Caco-2 (cell line): Measurements from ENCODE around the gene PDLIM1. TPM values are rescaled to one million over a fixed set of nuclear protein-coding genes. Genes with fewer than 3 reads are reported as not detected.

Experiments
- BruUV-seq: library from RNA; stranded (reverse); fragments of 400-500 nt; replicated peaks from 2 replicates; lab custom pipeline; 2021; lab: Mats Ljungman, UMichigan
- CTCF ChIA-PET: fragments of 300-600 bp; sonication (Branson Sonifier 250); formaldehyde crosslinking; loops from one replicate; lab custom pipeline; 2022; ENCODE audit warnings: antibody characterized with exemption; lab: Charles Lee
- POLR2A ChIA-PET: fragments of 300-600 bp; sonication (Branson Sonifier 250); formaldehyde crosslinking; loops from one replicate; lab custom pipeline; 2022; ENCODE audit warnings: antibody characterized with exemption; lab: Charles Lee
- DNase-seq, 2 experiments: peaks; one replicate each; pipeline versions ENCODE4 v3.0.0 to v3.0.0-alpha.2; 2020 to 2022
- H3K27me3 ChIP-seq: replicated peaks from 2 replicates; pipeline ENCODE4 v1.6.0; 2011; ENCODE audit warnings: low read length; ENCODE audit not compliant: control insufficient read depth, insufficient read depth
- H3K36me3 ChIP-seq: 2 replicates; pipeline ENCODE4 v1.5.1; 2011; ENCODE audit warnings: low read length; ENCODE audit not compliant: control insufficient read depth, insufficient read depth
- H3K4me1 ChIP-seq: fragments of 250-450 bp; sonication (Bioruptor Pico); 2 replicates; pipeline ENCODE4 v1.5.1; 2020; ENCODE audit warnings: mild to moderate bottlenecking
- H3K4me3 ChIP-seq: 2 replicates; pipeline ENCODE4 v1.5.1; 2011; ENCODE audit warnings: low read depth, mild to moderate bottlenecking, control low read depth, low read length
- H3K9me3 ChIP-seq: fragments of 250-450 bp; sonication (Bioruptor Pico); 2 replicates; pipeline ENCODE4 v1.5.1; 2020; ENCODE audit warnings: mild to moderate bottlenecking, moderate library complexity
- H3K27ac Mint-ChIP-seq: one replicate; pipeline ENCODE4 v1.8.0; 2022; ENCODE audit warnings: mixed read lengths; ENCODE audit not compliant: unreplicated experiment
- H3K27me3 Mint-ChIP-seq: one replicate; pipeline ENCODE4 v1.8.0; 2022; ENCODE audit warnings: mixed read lengths; ENCODE audit not compliant: insufficient read depth, unreplicated experiment
- H3K36me3 Mint-ChIP-seq: one replicate; pipeline ENCODE4 v1.8.0; 2022; ENCODE audit warnings: mild to moderate bottlenecking, mixed read lengths; ENCODE audit not compliant: insufficient read depth, unreplicated experiment
- H3K4me1 Mint-ChIP-seq: one replicate; pipeline ENCODE4 v1.8.0; 2022; ENCODE audit warnings: low read depth, mixed read lengths; ENCODE audit not compliant: unreplicated experiment
- H3K4me3 Mint-ChIP-seq: one replicate; pipeline ENCODE4 v1.8.0; 2022; ENCODE audit warnings: mild to moderate bottlenecking, moderate library complexity, mixed read lengths; ENCODE audit not compliant: unreplicated experiment
- H3K9me3 Mint-ChIP-seq: one replicate; pipeline ENCODE4 v1.8.0; 2022; ENCODE audit warnings: mixed read lengths; ENCODE audit not compliant: unreplicated experiment
- CTCF ChIP-seq, 2 experiments: fragments of 200-600 bp in 1 of 2; IDR thresholded peaks; 1 replicate in 1 of 2; 2 replicates in 1 of 2; pipeline versions ENCODE4 v1.5.1 to v1.8.0; 2011 to 2022; ENCODE audit warnings: antibody characterized with exemption in 1 of 2, control low read depth in 1 of 2, inconsistent platforms in 1 of 2, low read depth in 1 of 2, low read length in 1 of 2, mild to moderate bottlenecking in 1 of 2, moderate library complexity in 1 of 2; ENCODE audit not compliant: insufficient read depth in 1 of 2, severe bottlenecking in 1 of 2, unreplicated experiment in 1 of 2
- intact Hi-C: fragments of 100-400 bp; cut with micrococcal nuclease; formaldehyde crosslinking; loops from one replicate; pipeline ENCODE4 v1.10.0; 2022; ENCODE audit not compliant: unreplicated experiment
- total RNA-seq: library from RNA; stranded (reverse); gene quantifications from 2 replicates; pipeline ENCODE4 v1.2.3, GENCODE V29; 2022

PDLIM1 gene
- total RNA-seq, 1 experiment from 2014 or later = 506 TPM

DNA sequence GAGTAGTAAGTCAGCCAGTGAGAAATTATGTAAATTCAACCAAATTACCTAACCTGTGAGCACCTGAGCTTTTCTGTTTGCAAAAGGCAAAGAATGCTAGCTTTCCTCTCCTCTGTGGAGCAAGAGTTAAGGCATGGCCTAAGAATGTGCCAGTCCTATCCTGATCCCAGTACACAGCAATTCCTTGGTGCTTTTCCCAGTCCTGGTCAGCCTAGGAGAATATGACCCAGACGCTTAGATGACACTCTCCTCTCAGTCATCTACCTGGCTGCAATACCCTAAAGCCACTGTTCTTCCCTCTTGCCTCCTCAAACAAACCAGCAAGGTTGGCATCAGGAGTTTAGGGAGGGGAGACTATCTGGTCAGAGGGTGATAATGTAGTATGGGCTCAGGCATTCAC, 4.1 kb downstream of the PDLIM1 start:
- no TSS peak for BruUV-seq
- POLR2A ChIA-PET = no interaction called here

GRCh38 chr10:95285556-95285955, 5.2 kb downstream of the PDLIM1 start:
- H3K4me3 ChIP-seq = no peak overlapping the region
- Mint-ChIP-seq H3K36me3 (peaks cover 75% of the 10 kb centered on the region), H3K27me3 (no peaks in the 10 kb centered on the region), H3K4me1 (peaks cover 48% of the 10 kb centered on the region), H3K9me3 (no peaks in the 10 kb centered on the region), H3K27ac (no peak overlapping the region), H3K4me3 (no peak overlapping the region)
- no peak for DNase-seq
- no peak for TF ChIP-seq CTCF (IDR thresholded peaks at IDR 0.05; ENCODE audit: insufficient read depth in 1 of 2, low read depth in 1 of 2, low read length in 1 of 2, severe bottlenecking in 1 of 2, unreplicated experiment in 1 of 2)
- CTCF ChIA-PET = interaction anchor here (1.0 kb wide), 1 partner anchor 43 kb away, joined by 3 read pairs; no protein-coding TSS in a partner anchor
- H3K36me3 ChIP-seq = no peaks in the 10 kb centered on the region; the same call in 1 of the 2 replicates
- no TSS peak for BruUV-seq
- intact Hi-C loops = no loop called here
- peaks cover 80% of the 10 kb centered on the region for H3K4me1 ChIP-seq
- POLR2A ChIA-PET = no interaction called here
- H3K9me3 ChIP-seq = no peaks in the 10 kb centered on the region
- no peaks in the 10 kb centered on the region for H3K27me3 ChIP-seq

More for the DNA sequence above, 4.1 kb downstream of the PDLIM1 start:
- H3K27me3 ChIP-seq = no peaks in the 10 kb centered on the region
- peaks cover 75% of the 10 kb centered on the region for H3K4me1 ChIP-seq
- CTCF ChIA-PET = interaction anchor here (0.8 to 1.1 kb wide), 2 partner anchors 22 to 77 kb away, joined by 3 read pairs; no protein-coding TSS in a partner anchor
- H3K36me3 ChIP-seq = no peaks in the 10 kb centered on the region; the same call in 1 of the 2 replicates
- DNase-seq = no peak
- peaks cover 76% of the 10 kb centered on the region for H3K36me3 Mint-ChIP-seq
- no peaks in the 10 kb centered on the region for H3K27me3 Mint-ChIP-seq
- TF ChIP-seq CTCF (IDR thresholded peaks at IDR 0.05; ENCODE audit: insufficient read depth in 1 of 2, low read depth in 1 of 2, low read length in 1 of 2, severe bottlenecking in 1 of 2, unreplicated experiment in 1 of 2) = no peak
- H3K9me3 ChIP-seq = no peaks in the 10 kb centered on the region
- peak overlapping the region; percentile 3 for H3K27ac Mint-ChIP-seq
- H3K9me3 Mint-ChIP-seq = no peaks in the 10 kb centered on the region
- intact Hi-C loops = no loop called here
- H3K4me3 Mint-ChIP-seq = no peak overlapping the region
- no peak overlapping the region for H3K4me3 ChIP-seq
- peaks cover 41% of the 10 kb centered on the region for H3K4me1 Mint-ChIP-seq

GRCh38 chr10:95284807-95285206, 6.0 kb downstream of the PDLIM1 start:
- no peaks in the 10 kb centered on the region for H3K9me3 ChIP-seq
- H3K36me3 ChIP-seq = no peaks in the 10 kb centered on the region; the same call in 1 of the 2 replicates

More at GRCh38 chr10:95284807-95285206, 6.0 kb downstream of the PDLIM1 start:
- CTCF ChIA-PET = interaction anchor here (1.0 kb wide), 1 partner anchor 42 kb away, joined by 3 read pairs; no protein-coding TSS in a partner anchor
- H3K27ac Mint-ChIP-seq = peak overlapping the region; percentile 33
- H3K4me3 Mint-ChIP-seq = no peak overlapping the region
- H3K27me3 Mint-ChIP-seq = no peaks in the 10 kb centered on the region
- H3K9me3 Mint-ChIP-seq = no peaks in the 10 kb centered on the region
- TF ChIP-seq CTCF (IDR thresholded peaks at IDR 0.05; ENCODE audit: insufficient read depth in 1 of 2, low read depth in 1 of 2, low read length in 1 of 2, severe bottlenecking in 1 of 2, unreplicated experiment in 1 of 2) = no peak
- DNase-seq = no peak
- peaks cover 70% of the 10 kb centered on the region for H3K36me3 Mint-ChIP-seq
- no TSS peak for BruUV-seq
- H3K4me3 ChIP-seq = no peak overlapping the region
- no peaks in the 10 kb centered on the region for H3K27me3 ChIP-seq
- intact Hi-C loops = no loop called here
- POLR2A ChIA-PET = no interaction called here
- H3K4me1 Mint-ChIP-seq = peaks cover 48% of the 10 kb centered on the region
- peaks cover 88% of the 10 kb centered on the region for H3K4me1 ChIP-seq
